Astrocyte of the hippocampus (primary cell): ENCODE data around the gene BTBD19.

ENCODE experiments used
- DNase-seq: peaks from one replicate; pipeline ENCODE4 v3.0.0; 2011; ENCODE audit warnings: low read depth, low spot score

Gene BTBD19

DNA sequence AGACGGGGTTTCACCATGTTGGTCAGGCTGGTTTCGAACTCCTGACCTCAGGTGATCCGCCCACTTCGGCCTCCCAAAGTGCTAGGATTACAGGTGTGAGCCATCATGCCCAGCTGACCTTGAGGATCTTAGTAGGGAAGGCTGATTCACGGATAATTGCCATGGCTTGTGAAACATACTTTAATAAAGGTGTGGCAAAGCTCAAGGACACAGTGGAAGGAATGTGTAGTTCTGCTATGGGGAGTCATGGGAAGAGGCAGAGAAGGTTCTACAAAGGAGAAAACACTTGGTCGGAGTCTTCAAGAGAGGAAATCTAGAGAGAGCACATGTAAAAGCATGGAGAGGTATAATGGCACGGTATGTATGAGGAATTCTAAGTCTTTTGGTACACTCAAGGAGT, 47.4 kb downstream of the BTBD19 start:
- DNase-seq, result no peak

DNA sequence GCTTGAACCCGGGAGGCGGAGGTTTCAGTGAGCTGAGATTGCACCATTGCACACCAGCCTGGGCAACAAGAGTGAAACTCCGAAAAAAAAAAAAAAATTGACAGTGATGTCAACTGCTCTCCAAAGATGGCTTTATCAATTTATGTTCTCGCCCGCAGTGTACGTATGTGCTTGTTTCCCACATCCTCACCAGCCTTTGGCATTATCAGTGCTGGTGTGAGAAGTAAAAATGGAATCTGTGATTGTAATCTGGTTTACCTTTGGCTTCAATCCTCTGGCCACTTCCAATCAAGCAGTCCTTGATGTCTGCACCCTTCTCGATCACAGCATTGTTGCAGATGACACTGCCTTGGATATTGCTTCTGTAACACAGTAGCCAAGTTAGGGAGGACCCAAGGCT, 49.1 kb downstream of the BTBD19 start:
- DNase-seq, result no peak

DNA sequence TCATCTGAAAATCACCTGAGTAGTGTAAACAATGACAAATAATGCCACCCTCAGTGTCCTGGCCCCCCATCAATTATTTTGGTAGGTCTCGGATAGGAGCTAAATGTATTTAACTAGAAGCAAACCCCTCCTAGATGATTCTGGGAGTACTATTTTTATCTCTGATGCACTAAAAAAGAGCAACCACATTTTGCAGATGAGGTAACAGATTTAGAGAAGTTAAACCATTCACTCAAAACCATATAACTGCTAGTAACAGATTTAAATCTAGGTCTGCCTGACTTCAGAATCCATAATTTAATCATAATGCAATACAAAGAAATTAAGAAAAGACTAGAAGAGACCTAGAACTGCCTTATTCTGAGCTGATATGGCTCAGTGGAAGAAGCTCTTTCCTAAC, 52.0 kb downstream of the BTBD19 start:
- DNase-seq, result no peak

GRCh38 chr1:44860891-44861425, 52.6 kb downstream of the BTBD19 start:
- DNase-seq, result no peak

- no peak for DNase-seq
Measured at GRCh38 chr1:44862829-44863401, 54.6 kb downstream of the BTBD19 start.
